Sciatic nerve (tissue), 2 donors: Measurements from ENCODE around the gene ALPL. TPM values are rescaled to one million over a fixed set of nuclear protein-coding genes. Genes with fewer than 3 reads are reported as not detected.

ENCODE experiments used
- ATAC-seq: fragments of 200-7000 bp; cut with Tn5 transposase; one replicate; pipeline ENCODE4 v1.9.1; 2020; ENCODE audit warnings: mild to moderate bottlenecking, moderate library complexity
- DNase-seq: peaks from one replicate; pipeline ENCODE4 v3.0.0-alpha.2; 2020; ENCODE audit warnings: low spot score
- intact Hi-C: fragments of 100-400 bp; cut with DNase I; formaldehyde crosslinking; loops from one replicate; pipeline ENCODE4 v1.14.2; 2022
- total RNA-seq: library from RNA; stranded (reverse); fragmentation: NEBNext Ultra II Directional; extraction: Animal tissue kit (Norgen Biotek cat#: 25700); gene quantifications from one replicate; pipeline ENCODE4 v1.2.1, GENCODE V29; 2021
- donor health status: DM: no; HTN: no; CAD: no.
- donor health status: DM: no; HTN: no; CAD: no.

The ALPL gene
- total RNA-seq, 1 donor from 2014 or later, result 14.6 TPM

- ATAC-seq (no peak), DNase-seq (no peak)
- intact Hi-C loops, result no loop called here
Measured at GRCh38 chr1:21589618-21590017, 80.4 kb downstream of the ALPL start.

DNA sequence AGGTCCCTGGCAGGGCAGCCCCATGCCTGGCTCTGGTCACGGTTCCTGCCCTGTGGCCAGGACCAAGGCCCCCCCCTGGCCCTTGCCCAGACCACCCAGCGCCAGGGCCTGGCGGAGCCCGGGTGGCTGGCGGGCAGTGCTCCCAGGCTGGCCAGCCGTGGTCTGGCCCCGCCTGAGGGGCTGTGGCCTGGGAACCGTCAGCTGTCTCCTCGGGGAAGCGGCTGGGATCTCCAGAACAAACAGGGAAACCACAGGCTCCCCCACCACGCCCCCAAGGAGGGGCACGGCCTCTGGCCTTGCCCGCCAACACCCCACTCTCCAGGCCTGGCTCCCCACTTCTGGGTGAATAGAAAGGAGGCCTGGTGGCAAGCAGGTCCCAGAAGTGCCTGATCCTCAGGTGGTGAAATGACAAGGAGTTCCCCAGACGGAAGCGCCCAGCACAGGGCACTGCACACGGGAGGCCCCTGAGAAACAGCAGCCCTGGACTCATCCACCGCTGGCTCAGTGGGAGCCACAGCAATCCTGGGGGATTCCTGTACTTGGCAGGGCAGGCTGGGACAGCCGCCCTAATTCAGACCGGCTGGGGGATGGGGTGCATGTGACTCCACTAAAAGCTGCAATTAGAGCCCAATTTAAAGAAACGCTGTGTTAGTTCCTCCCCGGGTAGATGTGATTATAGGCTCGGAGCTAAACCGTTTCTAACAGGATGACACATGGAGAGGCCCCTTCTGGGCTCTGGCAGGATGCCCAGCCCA is 81.1 kb downstream of the ALPL start:
- intact Hi-C loops, result no loop called here
- ATAC-seq (no peak), DNase-seq (no peak)

DNA sequence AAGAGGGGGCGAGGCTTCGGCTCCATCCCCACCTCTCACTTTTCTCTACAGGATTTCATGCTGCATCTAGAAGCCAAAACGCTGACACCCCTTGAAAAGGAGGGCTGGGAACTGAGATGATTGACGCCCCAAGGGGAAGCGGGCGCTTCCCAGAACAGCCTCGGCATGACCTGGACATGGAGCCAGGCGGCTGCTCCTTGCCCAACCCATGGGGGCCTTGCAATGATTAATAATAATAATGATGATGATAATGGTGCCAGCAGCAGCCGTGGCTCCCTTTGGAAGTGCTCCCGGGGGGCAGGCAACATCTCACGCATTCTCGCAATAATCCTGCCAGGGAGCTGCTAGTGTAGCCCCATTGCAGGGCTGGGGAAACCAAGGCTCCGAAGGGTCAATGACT is 81.7 kb downstream of the ALPL start:
- ATAC-seq (no peak), DNase-seq (no peak)
- intact Hi-C loops, result no loop called here

DNA sequence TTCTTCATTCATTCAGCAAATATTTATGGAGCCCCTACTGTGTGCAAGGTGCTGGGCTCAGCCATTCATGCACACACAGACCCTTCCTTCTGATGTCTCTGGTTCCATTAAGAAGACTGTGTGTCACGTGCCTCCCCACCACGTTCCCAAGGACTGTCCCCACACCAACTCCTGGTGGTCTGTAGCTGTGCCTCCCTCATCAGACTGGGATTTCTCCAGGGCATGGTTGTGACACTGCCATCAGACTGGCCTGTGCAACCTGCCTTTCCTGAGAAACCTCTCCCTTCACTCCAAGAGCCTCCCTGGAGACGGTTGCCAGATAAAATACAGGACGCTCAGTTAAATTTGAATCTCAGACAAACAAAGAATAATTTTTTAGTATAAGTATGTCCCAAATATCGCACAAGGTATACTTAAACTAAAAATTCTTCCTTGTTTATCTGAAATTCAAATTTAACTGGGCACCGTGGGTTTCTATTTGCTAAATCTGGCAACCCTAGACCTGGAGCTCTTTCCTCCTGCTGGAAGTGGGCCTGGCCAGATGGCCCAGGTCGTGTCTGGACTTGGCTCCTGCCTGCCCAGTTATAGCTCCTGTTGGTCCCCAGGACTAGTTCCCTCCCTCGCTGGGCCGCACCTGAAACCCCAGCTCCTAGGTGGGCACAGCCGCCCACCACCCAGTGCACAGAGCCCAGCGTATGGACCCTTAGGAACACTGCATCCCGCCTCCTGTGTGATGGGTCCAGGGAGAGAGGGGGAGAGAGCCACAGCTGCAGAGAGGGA is 83.1 kb downstream of the ALPL start:
- DNase-seq, result no peak
- ATAC-seq, result no peak
- intact Hi-C loops, result no loop called here

GRCh38 chr1:21593231-21593630 is 84.0 kb downstream of the ALPL start:
- intact Hi-C loops, result no loop called here
- ATAC-seq (no peak), DNase-seq (no peak)

DNA sequence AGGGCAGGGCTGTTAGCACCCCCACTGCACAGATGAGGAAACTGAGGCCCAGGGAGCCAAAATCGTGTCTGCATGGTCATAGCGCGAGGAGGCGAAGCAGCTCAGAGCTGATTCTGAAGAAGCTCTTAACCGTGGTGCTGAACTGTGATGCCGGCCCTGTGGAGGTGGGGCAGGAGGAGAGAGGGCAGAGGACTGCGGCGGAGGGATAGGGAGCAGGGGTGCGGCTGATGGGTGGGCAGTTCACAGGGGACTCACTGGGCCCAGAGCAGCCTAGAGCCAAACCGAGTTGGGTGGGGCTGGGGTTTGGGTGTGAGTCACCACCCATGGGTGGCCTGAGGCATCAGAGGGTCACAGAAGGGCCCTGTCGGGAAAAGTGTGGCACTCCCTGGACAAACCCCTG is 85.3 kb downstream of the ALPL start:
- intact Hi-C loops, result no loop called here
- no peak for ATAC-seq

GRCh38 chr1:21594935-21595897 is 86.0 kb downstream of the ALPL start:
- intact Hi-C loops, result no loop called here
- ATAC-seq (no peak), DNase-seq (peak; percentile 80)

More for the DNA sequence above, 85.3 kb downstream of the ALPL start:
- DNase-seq, result no peak

GRCh38 chr1:21596174-21596573 is 87.0 kb downstream of the ALPL start:
- no peak for ATAC-seq
- DNase-seq, result no peak
- intact Hi-C loops, result no loop called here

DNA sequence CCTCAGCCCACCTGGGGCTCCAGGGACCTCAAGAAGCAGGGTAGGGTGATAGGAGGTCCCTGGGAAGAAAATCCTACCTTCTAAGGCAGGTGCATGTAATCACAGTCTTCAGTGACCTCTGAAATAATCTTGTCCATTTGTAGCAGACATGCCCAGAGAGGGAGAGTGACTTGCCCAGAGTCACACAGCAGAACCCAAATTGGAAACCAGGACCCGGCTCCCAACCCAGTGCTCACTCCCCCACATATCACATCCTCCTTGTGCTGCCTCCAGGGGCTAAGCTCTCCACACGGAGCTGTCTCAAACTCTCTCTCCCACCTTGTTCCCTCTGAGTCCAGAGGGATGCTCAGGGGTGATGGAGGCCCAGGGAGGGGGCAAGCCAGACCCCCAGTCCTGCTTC is 87.4 kb downstream of the ALPL start:
- ATAC-seq (no peak), DNase-seq (no peak)
- intact Hi-C loops, result no loop called here

- ATAC-seq, result no peak
- no peak for DNase-seq
- intact Hi-C loops, result no loop called here
Measured at GRCh38 chr1:21597753-21598152, 88.5 kb downstream of the ALPL start.

DNA sequence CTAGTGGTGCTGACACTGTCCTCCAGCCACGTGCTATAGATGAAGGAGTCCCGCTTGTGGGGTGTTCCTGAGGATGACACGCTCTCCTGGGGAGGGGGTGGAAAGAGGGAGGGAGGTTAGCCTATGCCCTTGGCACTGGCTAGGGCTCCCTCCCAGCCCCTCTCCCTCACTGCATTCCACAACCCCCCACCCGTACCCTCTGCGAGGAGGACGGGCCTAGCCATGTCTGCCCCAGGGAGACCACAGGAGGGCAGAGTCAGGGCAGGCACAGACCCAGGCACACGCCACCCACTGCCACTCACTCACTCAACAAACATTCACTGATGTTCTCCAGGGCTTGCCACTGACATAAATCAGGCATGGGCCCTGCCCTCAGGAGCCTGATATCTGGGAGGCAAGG is 89.2 kb downstream of the ALPL start:
- DNase-seq (no peak), ATAC-seq (no peak)
- intact Hi-C loops, result no loop called here

- intact Hi-C loops, result no loop called here
- DNase-seq (no peak), ATAC-seq (no peak)
Measured at GRCh38 chr1:21598904-21599303, 89.7 kb downstream of the ALPL start.

- DNase-seq, result no peak
- intact Hi-C loops, result no loop called here
- ATAC-seq, result no peak
Measured at GRCh38 chr1:21599402-21599801, 90.2 kb downstream of the ALPL start.

DNA sequence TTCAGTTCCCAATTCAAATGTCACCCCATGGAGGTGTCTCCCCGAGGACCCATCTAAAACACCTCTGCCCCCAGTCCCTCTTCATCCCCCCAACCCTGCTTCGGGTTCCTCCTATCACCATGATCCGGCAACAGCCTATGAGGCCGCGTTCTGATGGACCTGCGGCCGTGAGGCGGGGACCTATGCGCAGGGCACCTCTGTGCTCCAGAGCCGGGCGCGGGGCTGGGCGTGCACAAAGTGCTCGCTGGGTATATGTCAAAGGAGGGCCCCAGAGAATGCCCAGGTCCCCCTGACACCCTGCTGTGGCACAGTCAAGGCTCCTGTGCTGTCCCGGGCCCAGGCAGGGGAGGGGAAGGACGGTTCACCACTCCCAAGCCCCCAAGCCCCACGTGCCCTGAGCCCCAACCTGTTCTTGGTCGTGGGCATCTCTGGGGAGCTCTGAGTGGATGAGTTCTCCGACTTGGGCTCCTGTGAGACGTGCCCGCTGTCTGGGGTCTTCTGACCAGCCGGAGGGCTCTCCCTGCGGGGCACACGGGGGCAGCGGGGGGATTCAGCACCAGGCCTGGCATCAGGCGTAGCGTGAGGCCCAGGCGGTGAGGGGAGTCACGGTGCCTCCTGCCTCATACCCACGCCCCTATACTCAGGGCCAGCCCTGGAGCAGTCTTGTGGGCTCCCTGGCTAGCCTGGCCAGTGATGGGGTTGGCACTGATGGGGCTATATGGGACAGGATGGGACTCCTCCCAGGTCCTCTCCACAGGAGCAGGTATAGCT is 92.2 kb downstream of the ALPL start:
- DNase-seq (no peak), ATAC-seq (no peak)
- intact Hi-C loops, result no loop called here

DNA sequence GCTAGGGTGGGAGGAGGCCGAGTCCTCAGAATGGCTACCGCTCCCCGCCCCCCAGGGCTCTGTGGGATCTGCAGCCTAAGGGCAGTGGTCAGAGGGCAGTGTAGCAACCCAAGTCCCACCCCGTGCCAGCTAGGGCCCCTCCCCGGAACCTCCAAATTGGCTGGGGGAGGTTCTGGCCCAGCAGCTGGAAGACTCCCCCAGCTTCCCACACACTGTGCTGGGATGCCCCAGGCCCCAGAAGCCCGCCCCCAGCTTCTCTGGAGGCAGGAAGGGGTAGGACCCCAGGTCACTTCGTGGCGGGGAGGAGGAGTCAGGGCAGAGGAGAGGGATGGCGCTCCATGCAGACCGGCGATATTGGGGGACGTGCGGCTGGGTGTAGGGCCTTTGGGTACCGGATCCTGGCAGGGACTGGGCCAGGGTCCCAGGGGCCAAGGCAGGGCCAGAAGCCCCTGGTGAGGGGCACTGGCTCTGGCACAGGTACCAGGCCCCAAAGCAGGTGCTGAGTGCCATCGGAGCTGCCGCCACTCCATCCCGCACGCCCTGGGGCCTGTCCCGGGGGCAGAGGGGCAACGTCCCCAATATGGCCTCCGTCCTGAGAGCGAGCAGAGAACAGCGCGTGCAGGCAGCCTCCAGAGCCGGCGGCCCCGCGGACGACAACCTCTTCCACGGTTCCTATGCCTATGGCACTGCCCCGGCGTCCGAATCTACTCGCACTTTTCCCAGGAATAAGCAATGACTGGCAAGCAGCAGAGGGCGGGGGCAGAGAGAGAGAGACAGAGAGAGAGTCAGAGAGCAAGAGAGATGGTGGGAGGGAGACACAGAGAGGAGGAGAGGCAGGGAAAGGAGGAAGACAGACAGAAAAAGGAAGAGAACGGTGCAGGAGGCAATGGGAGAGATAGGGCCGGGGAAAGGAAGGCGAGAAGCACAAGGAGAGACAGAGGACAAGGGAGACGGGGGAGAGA is 94.2 kb downstream of the ALPL start:
- ATAC-seq, result no peak
- DNase-seq, result no peak
- intact Hi-C loops, result no loop called here

- intact Hi-C loops, result no loop called here
- no peak for DNase-seq
- ATAC-seq, result no peak
Measured at GRCh38 chr1:21604208-21604957, 95.2 kb downstream of the ALPL start.
